ENCODE data around the gene ALG3. TPM values are rescaled to one million over a fixed set of nuclear protein-coding genes. Genes with fewer than 3 reads are reported as not detected.

The ALG3 gene
- polyA plus RNA-seq, 4 donors: 13.0 to 87.4 (median 32.3) TPM

DNA sequence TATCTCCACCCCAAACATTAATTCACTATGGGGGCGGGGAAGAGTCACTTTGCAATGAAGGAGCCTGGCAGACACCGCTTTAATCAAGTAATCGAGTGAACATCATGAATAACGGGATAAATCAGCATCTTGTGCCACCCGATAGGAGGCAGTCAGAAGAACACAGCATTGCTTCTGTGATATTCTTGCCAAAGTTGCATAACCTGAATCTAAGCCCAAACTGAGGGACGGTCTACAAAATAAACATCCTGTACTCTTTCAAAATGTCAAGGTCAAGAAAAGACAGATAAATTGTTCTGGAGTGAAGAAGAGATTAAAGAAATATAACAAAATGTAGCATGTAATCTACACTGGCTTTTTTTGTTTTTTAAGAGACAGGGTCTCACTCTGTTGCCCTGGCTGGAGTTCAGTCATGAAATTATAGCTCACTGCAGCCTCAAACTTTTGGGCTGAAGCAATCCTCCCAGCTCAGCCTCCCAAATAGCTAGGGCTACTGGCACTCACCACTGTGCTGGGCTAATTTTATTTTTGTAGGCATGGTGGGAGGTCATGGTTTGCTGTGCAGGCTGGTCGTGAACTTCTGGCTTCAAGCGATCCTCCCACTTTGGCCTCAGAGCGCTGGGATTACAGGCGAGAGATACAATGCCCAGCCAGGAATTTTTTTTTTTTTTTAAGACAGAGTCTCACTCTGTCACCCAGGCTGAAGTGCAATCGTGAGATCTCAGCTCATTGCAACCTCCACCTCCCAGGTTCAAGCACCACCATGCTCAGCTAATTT is 39.4 kb downstream of the ALG3 start:
- H3K27me3 ChIP-seq (ENCODE audit: control insufficient read depth in 3 of 3, insufficient read depth in 3 of 3, low read length in 3 of 3): peaks cover 0 to 8% (median 0%) of the 10 kb centered on the region in 3 donors
- no peak overlapping the region for H3K27ac ChIP-seq (ENCODE audit: low read depth in 1 of 3, low read length in 2 of 3)
- 53 to 69% (median 55%) methylated on average over 11 of the region's 11 CpGs for WGBS, 3 donors
- no peak for FAIRE-seq
- no peaks in the 10 kb centered on the region for H3K9me3 ChIP-seq (ENCODE audit: control insufficient read depth in 2 of 2, insufficient read depth in 1 of 2, low read depth in 1 of 2, low read length in 1 of 2)
- H3K36me3 ChIP-seq (ENCODE audit: control insufficient read depth in 3 of 3, insufficient read depth in 2 of 3, low read depth in 1 of 3, low read length in 3 of 3): no peaks in the 10 kb centered on the region
- no peak overlapping the region for H3K4me3 ChIP-seq (ENCODE audit: low read depth in 1 of 3, low read length in 3 of 3)
- no peak for DNase-seq
- H3K4me1 ChIP-seq (ENCODE audit: control insufficient read depth in 3 of 3, insufficient read depth in 2 of 3, low read depth in 1 of 3, low read length in 2 of 3): no peaks in the 10 kb centered on the region

DNA sequence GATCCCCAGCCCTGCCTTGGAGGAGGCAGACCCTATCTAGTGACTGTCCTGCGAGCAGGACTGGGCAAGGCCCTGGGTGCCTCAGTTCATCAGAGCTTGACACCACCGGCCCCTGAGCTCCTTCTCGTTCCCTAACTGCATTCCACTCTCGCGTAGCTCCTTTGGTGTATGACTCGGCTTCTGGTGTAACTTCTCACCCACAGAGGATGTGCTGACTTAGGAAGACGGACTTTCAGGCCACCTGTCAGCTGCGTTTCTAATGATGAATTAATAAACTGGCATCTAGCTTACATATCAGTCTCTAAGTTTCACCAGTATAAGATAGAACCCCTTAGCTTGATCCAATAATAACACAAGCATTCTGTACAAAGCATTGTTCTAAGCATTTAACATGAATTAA is 45.2 kb downstream of the ALG3 start:
- no peaks in the 10 kb centered on the region for H3K36me3 ChIP-seq (ENCODE audit: control insufficient read depth in 3 of 3, insufficient read depth in 2 of 3, low read depth in 1 of 3, low read length in 3 of 3)
- no peak overlapping the region for H3K27ac ChIP-seq (ENCODE audit: low read depth in 1 of 3, low read length in 2 of 3)
- H3K9me3 ChIP-seq (ENCODE audit: control insufficient read depth in 2 of 2, insufficient read depth in 1 of 2, low read depth in 1 of 2, low read length in 1 of 2): no peaks in the 10 kb centered on the region
- no peak for DNase-seq
- H3K27me3 ChIP-seq (ENCODE audit: control insufficient read depth in 3 of 3, insufficient read depth in 3 of 3, low read length in 3 of 3): peaks cover 0 to 8% (median 0%) of the 10 kb centered on the region in 3 donors
- FAIRE-seq: no peak
- no peaks in the 10 kb centered on the region for H3K4me1 ChIP-seq (ENCODE audit: control insufficient read depth in 3 of 3, insufficient read depth in 2 of 3, low read depth in 1 of 3, low read length in 2 of 3)
- no peak overlapping the region for H3K4me3 ChIP-seq (ENCODE audit: low read depth in 1 of 3, low read length in 3 of 3)
- 81 to 86% (median 86%) methylated on average over 8 of the region's 8 CpGs for WGBS, 3 donors

DNA sequence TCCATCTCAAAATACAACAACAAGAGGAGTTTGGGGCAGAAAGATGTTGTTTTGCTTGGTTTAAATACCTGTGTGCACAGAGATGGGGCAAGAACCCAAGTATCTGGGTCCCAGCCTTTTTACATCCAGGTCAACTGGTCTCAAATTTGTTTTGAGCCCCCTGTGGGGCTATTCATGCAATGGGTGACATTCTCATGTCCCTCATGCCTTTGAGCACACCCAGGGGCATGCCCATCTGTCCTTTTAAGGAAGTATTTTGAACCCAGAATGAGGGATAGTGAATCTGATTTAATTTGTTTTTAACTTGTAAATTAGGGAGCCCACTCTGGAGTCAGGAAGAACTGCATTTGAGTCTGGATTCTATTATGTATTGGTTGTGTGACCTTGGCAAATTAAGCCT is 47.9 kb downstream of the ALG3 start:
- Histone ChIP-seq H3K4me1 (ENCODE audit: control insufficient read depth in 3 of 3, insufficient read depth in 2 of 3, low read depth in 1 of 3, low read length in 2 of 3) (no peaks in the 10 kb centered on the region), H3K36me3 (ENCODE audit: control insufficient read depth in 3 of 3, insufficient read depth in 2 of 3, low read depth in 1 of 3, low read length in 3 of 3) (peaks cover 0 to 9% (median 0%) of the 10 kb centered on the region in 3 donors), H3K9me3 (ENCODE audit: control insufficient read depth in 2 of 2, insufficient read depth in 1 of 2, low read depth in 1 of 2, low read length in 1 of 2) (no peaks in the 10 kb centered on the region), H3K4me3 (ENCODE audit: low read depth in 1 of 3, low read length in 3 of 3) (no peak overlapping the region), H3K27me3 (ENCODE audit: control insufficient read depth in 3 of 3, insufficient read depth in 3 of 3, low read length in 3 of 3) (no peaks in the 10 kb centered on the region), H3K27ac (ENCODE audit: low read depth in 1 of 3, low read length in 2 of 3) (no peak overlapping the region)
- DNase-seq (no peak), FAIRE-seq (no peak)

DNA sequence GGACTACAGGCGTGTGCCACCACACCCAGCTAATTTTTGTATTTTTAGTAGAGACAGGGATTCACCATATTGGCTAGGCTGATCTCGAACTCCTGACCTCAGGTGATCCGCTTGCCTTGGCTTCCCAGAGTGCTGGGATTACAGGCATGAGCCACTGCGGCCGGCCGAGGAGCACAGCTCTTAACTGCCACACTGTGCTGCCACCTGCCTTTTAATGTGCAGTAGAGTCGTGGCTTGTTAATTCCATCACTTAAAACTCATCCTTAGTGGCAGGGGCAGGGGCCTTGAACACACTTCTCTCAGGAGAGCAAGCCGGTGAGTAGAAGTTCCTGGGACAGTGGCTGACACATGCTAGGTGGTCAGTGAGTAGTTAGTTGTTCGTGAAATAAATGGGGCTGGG is 50.3 kb downstream of the ALG3 start:
- no peak overlapping the region for H3K4me3 ChIP-seq (ENCODE audit: low read depth in 1 of 3, low read length in 3 of 3)
- H3K9me3 ChIP-seq (ENCODE audit: control insufficient read depth in 2 of 2, insufficient read depth in 1 of 2, low read depth in 1 of 2, low read length in 1 of 2): no peaks in the 10 kb centered on the region
- H3K27ac ChIP-seq (ENCODE audit: low read depth in 1 of 3, low read length in 2 of 3): no peak overlapping the region
- H3K27me3 ChIP-seq (ENCODE audit: control insufficient read depth in 3 of 3, insufficient read depth in 3 of 3, low read length in 3 of 3): no peaks in the 10 kb centered on the region
- H3K4me1 ChIP-seq (ENCODE audit: control insufficient read depth in 3 of 3, insufficient read depth in 2 of 3, low read depth in 1 of 3, low read length in 2 of 3): no peaks in the 10 kb centered on the region
- FAIRE-seq (no peak), DNase-seq (no peak)
- WGBS, 3 donors: 78 to 83% (median 83%) methylated on average over 9 of the region's 9 CpGs
- peaks cover 0 to 27% (median 3%) of the 10 kb centered on the region in 3 donors for H3K36me3 ChIP-seq (ENCODE audit: control insufficient read depth in 3 of 3, insufficient read depth in 2 of 3, low read depth in 1 of 3, low read length in 3 of 3)

DNA sequence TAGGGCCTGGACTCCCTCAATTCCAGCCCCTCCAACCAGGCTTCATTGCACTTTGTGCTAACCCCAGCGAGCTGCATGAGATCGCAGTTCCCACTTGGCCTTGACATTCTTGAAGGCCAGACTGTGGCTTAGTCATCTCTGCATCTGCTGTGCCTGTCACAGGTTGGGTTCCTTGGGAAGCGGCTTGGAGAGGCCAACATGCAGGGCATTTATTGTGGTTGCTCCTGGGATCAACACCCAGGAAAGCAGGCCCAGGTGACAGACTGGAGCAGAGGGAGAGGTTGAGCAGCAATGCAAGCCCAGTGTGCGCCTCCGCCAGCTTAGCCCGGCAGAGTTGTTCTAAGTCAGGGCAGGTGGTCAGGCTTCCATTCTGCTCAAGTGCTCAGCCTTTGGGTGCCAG is 52.2 kb downstream of the ALG3 start:
- H3K27me3 ChIP-seq (ENCODE audit: control insufficient read depth in 3 of 3, insufficient read depth in 3 of 3, low read length in 3 of 3): no peaks in the 10 kb centered on the region
- WGBS, 3 donors: 75 to 85% (median 82%) methylated on average over 6 of the region's 6 CpGs

DNA sequence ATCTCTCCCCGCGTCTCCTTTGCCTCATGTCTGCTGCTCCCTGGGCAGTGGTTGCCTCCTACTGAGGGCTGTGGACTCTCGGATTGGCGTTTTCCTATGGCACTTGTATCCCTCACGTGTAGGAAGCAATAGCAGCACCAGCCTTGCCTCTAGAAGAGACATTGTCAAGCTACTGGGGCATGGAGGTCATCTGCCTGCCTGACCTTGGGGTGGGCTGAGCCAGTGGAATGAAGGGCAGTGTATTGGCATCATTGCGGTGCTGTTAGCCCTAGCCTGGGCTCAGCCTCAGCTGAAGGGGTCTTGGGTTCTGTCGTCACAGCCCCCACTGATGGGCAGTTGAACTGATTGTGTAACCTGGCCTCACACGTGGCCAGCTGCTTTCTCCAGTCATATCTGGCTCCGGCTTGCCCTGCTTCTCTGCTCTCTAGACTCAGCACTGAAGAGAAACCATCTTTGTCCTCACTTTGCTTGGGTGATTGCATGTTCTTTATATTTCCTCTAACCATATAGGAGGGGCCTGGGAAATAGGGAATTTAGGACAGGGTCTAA is 54.7 kb downstream of the ALG3 start:
- DNase-seq (no peak), FAIRE-seq (no peak)
- H3K36me3 ChIP-seq (ENCODE audit: control insufficient read depth in 3 of 3, insufficient read depth in 2 of 3, low read depth in 1 of 3, low read length in 3 of 3): peaks cover 4 to 63% (median 31%) of the 10 kb centered on the region in 3 donors

More for the DNA sequence above, 52.2 kb downstream of the ALG3 start:
- FAIRE-seq (no peak), DNase-seq (no peak)
- Histone ChIP-seq H3K4me3 (ENCODE audit: low read depth in 1 of 3, low read length in 3 of 3) (no peak overlapping the region), H3K36me3 (ENCODE audit: control insufficient read depth in 3 of 3, insufficient read depth in 2 of 3, low read depth in 1 of 3, low read length in 3 of 3) (peaks cover 2 to 44% (median 18%) of the 10 kb centered on the region in 3 donors), H3K9me3 (ENCODE audit: control insufficient read depth in 2 of 2, insufficient read depth in 1 of 2, low read depth in 1 of 2, low read length in 1 of 2) (no peaks in the 10 kb centered on the region), H3K27ac (ENCODE audit: low read depth in 1 of 3, low read length in 2 of 3) (no peak overlapping the region), H3K4me1 (ENCODE audit: control insufficient read depth in 3 of 3, insufficient read depth in 2 of 3, low read depth in 1 of 3, low read length in 2 of 3) (no peaks in the 10 kb centered on the region)

DNA sequence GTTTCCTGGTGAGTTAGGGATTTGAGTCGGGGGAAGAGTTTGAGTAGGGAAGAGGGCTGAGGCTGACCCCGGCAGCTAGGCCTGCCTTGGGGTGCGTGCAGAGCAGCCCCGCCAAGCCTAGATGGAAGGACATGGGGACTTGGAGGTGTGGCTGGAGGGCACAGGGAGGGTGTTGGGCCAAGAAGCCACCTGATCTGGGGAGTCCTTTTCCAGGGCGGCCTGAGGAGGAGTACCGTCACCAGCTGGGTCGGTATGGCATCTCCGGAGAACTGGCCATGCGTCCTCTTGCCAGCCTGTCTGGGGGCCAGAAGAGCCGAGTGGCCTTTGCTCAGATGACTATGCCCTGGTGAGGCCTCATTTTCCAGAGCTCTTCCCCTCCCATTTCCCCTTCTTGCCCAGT is 55.9 kb downstream of the ALG3 start:
- 94 to 96% (median 94%) methylated on average over 10 of the region's 10 CpGs for WGBS, 3 donors

More for the DNA sequence above, 54.7 kb downstream of the ALG3 start:
- Histone ChIP-seq H3K4me1 (ENCODE audit: control insufficient read depth in 3 of 3, insufficient read depth in 2 of 3, low read depth in 1 of 3, low read length in 2 of 3) (no peaks in the 10 kb centered on the region), H3K9me3 (ENCODE audit: control insufficient read depth in 2 of 2, insufficient read depth in 1 of 2, low read depth in 1 of 2, low read length in 1 of 2) (no peaks in the 10 kb centered on the region), H3K27ac (ENCODE audit: low read depth in 1 of 3, low read length in 2 of 3) (no peak overlapping the region), H3K4me3 (ENCODE audit: low read depth in 1 of 3, low read length in 3 of 3) (no peak overlapping the region), H3K27me3 (ENCODE audit: control insufficient read depth in 3 of 3, insufficient read depth in 3 of 3, low read length in 3 of 3) (no peaks in the 10 kb centered on the region)
- WGBS, 3 donors: 88 to 90% (median 90%) methylated on average over 9 of the region's 9 CpGs

More for the DNA sequence above, 55.9 kb downstream of the ALG3 start:
- Histone ChIP-seq H3K36me3 (ENCODE audit: control insufficient read depth in 3 of 3, insufficient read depth in 2 of 3, low read depth in 1 of 3, low read length in 3 of 3) (peaks cover 6 to 74% (median 31%) of the 10 kb centered on the region in 3 donors), H3K9me3 (ENCODE audit: control insufficient read depth in 2 of 2, insufficient read depth in 1 of 2, low read depth in 1 of 2, low read length in 1 of 2) (no peaks in the 10 kb centered on the region), H3K4me1 (ENCODE audit: control insufficient read depth in 3 of 3, insufficient read depth in 2 of 3, low read depth in 1 of 3, low read length in 2 of 3) (peaks cover 0 to 2% (median 0%) of the 10 kb centered on the region in 3 donors), H3K4me3 (ENCODE audit: low read depth in 1 of 3, low read length in 3 of 3) (no peak overlapping the region), H3K27ac (ENCODE audit: low read depth in 1 of 3, low read length in 2 of 3) (no peak overlapping the region), H3K27me3 (ENCODE audit: control insufficient read depth in 3 of 3, insufficient read depth in 3 of 3, low read length in 3 of 3) (no peaks in the 10 kb centered on the region)
- DNase-seq: no peak
- FAIRE-seq: no peak

Data from small intestine (tissue), 7 donors.